Thoracic aorta (tissue), 2 donors: Measurements from ENCODE around the gene RBBP8NL. TPM values are rescaled to one million over a fixed set of nuclear protein-coding genes. Genes with fewer than 3 reads are reported as not detected.

Experiments used
- ATAC-seq: fragments of 150-250 bp; one replicate; pipeline ENCODE4 v1.8.0; 2017; ENCODE audit warnings: low read depth; ENCODE audit not compliant: insufficient number of reproducible peaks, low FRiP score
- DNase-seq: peaks from one replicate; pipeline ENCODE4 v3.0.0-alpha.2; 2020; ENCODE audit warnings: low spot score
- H3K27ac ChIP-seq, 2 donors: fragments of 200-600 bp; sonication (generic); 1 replicate in 1 of 2; 2 replicates in 1 of 2; pipeline ENCODE4 v1.5.1; 2016; ENCODE audit warnings: mild to moderate bottlenecking in 2 of 2, moderate library complexity in 2 of 2
- H3K27me3 ChIP-seq: fragments of 200-600 bp; sonication (generic); replicated peaks from 2 replicates; pipeline ENCODE4 v1.6.0; 2016; ENCODE audit warnings: mild to moderate bottlenecking; ENCODE audit not compliant: insufficient read depth
- H3K36me3 ChIP-seq: fragments of 200-600 bp; sonication (generic); one replicate; pipeline ENCODE4 v1.5.1; 2016
- H3K4me1 ChIP-seq, 2 donors: fragments of 200-600 bp; sonication (generic); 1 replicate in 1 of 2; 2 replicates in 1 of 2; pipeline versions ENCODE4 v1.5.1 to v1.6.0; 2016; ENCODE audit warnings: low read depth in 2 of 2, mild to moderate bottlenecking in 1 of 2; ENCODE audit not compliant: control insufficient read depth in 1 of 2
- H3K4me3 ChIP-seq: fragments of 200-600 bp; sonication (generic); 2 replicates; pipeline ENCODE4 v1.5.1; 2016; ENCODE audit warnings: mild to moderate bottlenecking
- H3K9me3 ChIP-seq: fragments of 200-600 bp; sonication (generic); 2 replicates; pipeline ENCODE4 v1.5.1; 2016
- CTCF ChIP-seq: fragments of 200-600 bp; sonication (generic); IDR thresholded peaks from one replicate; pipeline ENCODE4 v1.5.1; 2019; ENCODE audit warnings: antibody characterized with exemption
- total RNA-seq, 2 donors: library from RNA; depleted of rRNA; stranded (reverse); fragments of >200 nt; gene quantifications; one replicate each; pipeline versions ENCODE4 v1.1.0 to v1.2.3, GENCODE V29; 2016

The RBBP8NL gene
- total RNA-seq, 2 donors from 2014 or later = not detected

GRCh38 chr20:62389601-62390087, 37.7 kb downstream of the RBBP8NL start:
- H3K4me1 ChIP-seq = peaks cover 7 to 28% of the 10 kb centered on the region in 2 donors
- H3K36me3 ChIP-seq = peaks cover 17% of the 10 kb centered on the region
- no peak overlapping the region for H3K27ac ChIP-seq
- no peaks in the 10 kb centered on the region for H3K9me3 ChIP-seq
- ATAC-seq (no peak), DNase-seq (no peak)
- no peak overlapping the region for H3K4me3 ChIP-seq
- no peak for TF ChIP-seq CTCF
- no peaks in the 10 kb centered on the region for H3K27me3 ChIP-seq

- Histone ChIP-seq H3K9me3 (no peaks in the 10 kb centered on the region), H3K27ac (no peak overlapping the region), H3K36me3 (peaks cover 17% of the 10 kb centered on the region), H3K4me3 (no peak overlapping the region), H3K27me3 (no peaks in the 10 kb centered on the region), H3K4me1 (peaks cover 7 to 28% of the 10 kb centered on the region in 2 donors)
- no peak for TF ChIP-seq CTCF
- DNase-seq (no peak), ATAC-seq (no peak)
Observed at GRCh38 chr20:62388839-62389600, 38.3 kb downstream of the RBBP8NL start.

GRCh38 chr20:62387933-62388635, 39.3 kb downstream of the RBBP8NL start:
- no peak for DNase-seq
- peaks cover 17% of the 10 kb centered on the region for H3K36me3 ChIP-seq
- no peak for TF ChIP-seq CTCF
- H3K9me3 ChIP-seq = no peaks in the 10 kb centered on the region
- H3K4me3 ChIP-seq = peak overlapping the region; percentile 82
- no peak for ATAC-seq
- peaks cover 7 to 28% of the 10 kb centered on the region in 2 donors for H3K4me1 ChIP-seq
- peak overlapping the region in 1 of 2 donors; percentile 24 for H3K27ac ChIP-seq
- no peaks in the 10 kb centered on the region for H3K27me3 ChIP-seq

- Histone ChIP-seq H3K9me3 (no peaks in the 10 kb centered on the region), H3K4me1 (peaks cover 7 to 28% of the 10 kb centered on the region in 2 donors), H3K4me3 (peak overlapping the region; percentile 82), H3K27me3 (no peaks in the 10 kb centered on the region), H3K27ac (peak overlapping the region; percentile 24 to 87), H3K36me3 (peaks cover 13% of the 10 kb centered on the region)
- TF ChIP-seq CTCF = no peak
- DNase-seq = no peak
- no peak for ATAC-seq
Observed at GRCh38 chr20:62387219-62387913, 40.0 kb downstream of the RBBP8NL start.
